Fibroblast of lung (primary cell): ENCODE measurements around the gene COX7A2L. TPM values are rescaled to one million over a fixed set of nuclear protein-coding genes. Genes with fewer than 3 reads are reported as not detected.
A peak's percentile ranks its signal among the peaks of the same experiment; 100 is the strongest.

Experiments
- DNase-seq, 2 donors: peaks; one replicate each; pipeline versions ENCODE4 v3.0.0 to v3.0.0-alpha.2; 2010; ENCODE audit warnings: low read depth in 2 of 2
- H2AFZ ChIP-seq: 2 replicates; pipeline ENCODE4 v1.5.1; 2012; ENCODE audit warnings: low read length, control low read depth, inconsistent platforms
- H3K27ac ChIP-seq: 2 replicates; pipeline ENCODE4 v1.5.1; 2011; ENCODE audit warnings: low read length, control low read depth; ENCODE audit not compliant: insufficient read depth
- H3K27me3 ChIP-seq: 2 replicates; pipeline ENCODE4 v1.5.1; 2011; ENCODE audit warnings: mild to moderate bottlenecking, low read length; ENCODE audit not compliant: control insufficient read depth, insufficient read depth
- H3K36me3 ChIP-seq: 2 replicates; pipeline ENCODE4 v1.5.1; 2011; ENCODE audit warnings: low read length; ENCODE audit not compliant: control insufficient read depth, insufficient read depth
- H3K4me1 ChIP-seq: 2 replicates; pipeline ENCODE4 v1.5.1; 2011; ENCODE audit warnings: low read length; ENCODE audit not compliant: control insufficient read depth, insufficient read depth; ENCODE audit errors: extremely low read depth
- H3K4me2 ChIP-seq: 2 replicates; pipeline ENCODE4 v1.5.1; 2011; ENCODE audit warnings: low read length, control low read depth; ENCODE audit not compliant: insufficient read depth; ENCODE audit errors: extremely low read depth
- H3K4me3 ChIP-seq, 4 experiments: fragments of 200-600 bp in 1 of 4; sonication (generic) in 1 of 4; replicated peaks in 1 of 4; 2 replicates each; pipeline ENCODE4 v1.5.1; 2011 to 2016; ENCODE audit warnings: low read length in 4 of 4, low read depth in 3 of 4, mild to moderate bottlenecking in 3 of 4, control low read depth in 2 of 4, inconsistent platforms in 1 of 4, mixed read lengths in 1 of 4; ENCODE audit not compliant: insufficient read depth in 1 of 4; ENCODE audit errors: control extremely low read depth in 1 of 4
- H3K79me2 ChIP-seq: 2 replicates; pipeline ENCODE4 v1.5.1; 2012; ENCODE audit warnings: mild to moderate bottlenecking, low read length, inconsistent platforms; ENCODE audit not compliant: control insufficient read depth, insufficient read depth
- H3K9ac ChIP-seq: 2 replicates; pipeline ENCODE4 v1.5.1; 2011; ENCODE audit warnings: mild to moderate bottlenecking, low read length, control low read depth; ENCODE audit not compliant: insufficient read depth
- H3K9me3 ChIP-seq: 2 replicates; pipeline ENCODE4 v1.5.1; 2012; ENCODE audit warnings: low read depth, low read length; ENCODE audit not compliant: control insufficient read depth, insufficient read depth
- H4K20me1 ChIP-seq: 2 replicates; pipeline ENCODE4 v1.5.1; 2011; ENCODE audit warnings: low read length; ENCODE audit not compliant: control insufficient read depth, insufficient read depth; ENCODE audit errors: extremely low read depth
- CTCF ChIP-seq, 2 donors: IDR thresholded peaks in 1 of 2; conservative IDR thresholded peaks in 1 of 2; 1 replicate in 1 of 2; 2 replicates in 1 of 2; pipeline ENCODE4 v1.5.1; 2011 to 2012; ENCODE audit warnings: low read length in 2 of 2, control low read depth in 1 of 2, inconsistent platforms in 1 of 2, low read depth in 1 of 2, mild to moderate bottlenecking in 1 of 2
- EZH2 ChIP-seq: IDR thresholded peaks from 2 replicates; pipeline ENCODE4 v1.5.1; 2012; ENCODE audit warnings: low read length, control low read depth, mild to moderate bottlenecking; ENCODE audit errors: missing control alignments
- polyA plus RNA-seq, 2 donors: library from polyadenylated mRNA; depleted of rRNA in 1 of 2; stranded (reverse) in 1 of 2; unstranded in 1 of 2; fragments of >200 nt; gene quantifications; 2 replicates each; pipeline ENCODE4 v1.2.1, GENCODE V29; 2011 to 2012; ENCODE audit warnings: missing spikeins in 1 of 2
- total RNA-seq: library from RNA; depleted of rRNA; stranded (reverse); fragments of >200 nt; gene quantifications from 2 replicates; pipeline ENCODE4 v1.2.1, GENCODE V29; 2014

The COX7A2L gene
- total and polyA plus RNA-seq, 2 donors (not counting 1 experiment from before 2014, with no cell fraction given): 180 to 239 TPM

- no peaks in the 10 kb centered on the region for H4K20me1 ChIP-seq
- TF ChIP-seq CTCF (conservative IDR thresholded peaks at IDR 0.05 in 1 of 2, IDR thresholded peaks at IDR 0.05 in 1 of 2; ENCODE audit: low read depth in 1 of 2, low read length in 2 of 2) (no peak), EZH2 (no peak)
- no peak overlapping the region for H3K27ac ChIP-seq
- no peak overlapping the region for H3K9ac ChIP-seq
- H3K9me3 ChIP-seq: no peaks in the 10 kb centered on the region
- H3K4me2 ChIP-seq: no peak overlapping the region
- no peak for DNase-seq
- H3K4me3 ChIP-seq: no peak overlapping the region
- no peaks in the 10 kb centered on the region for H3K36me3 ChIP-seq
- H3K4me1 ChIP-seq: no peaks in the 10 kb centered on the region
- H2AFZ ChIP-seq: no peak overlapping the region
- H3K27me3 ChIP-seq: peaks cover 8% of the 10 kb centered on the region
- H3K79me2 ChIP-seq: no peaks in the 10 kb centered on the region
Observed at GRCh38 chr2:42368817-42369531, 8.0 kb upstream of the COX7A2L start.

DNA sequence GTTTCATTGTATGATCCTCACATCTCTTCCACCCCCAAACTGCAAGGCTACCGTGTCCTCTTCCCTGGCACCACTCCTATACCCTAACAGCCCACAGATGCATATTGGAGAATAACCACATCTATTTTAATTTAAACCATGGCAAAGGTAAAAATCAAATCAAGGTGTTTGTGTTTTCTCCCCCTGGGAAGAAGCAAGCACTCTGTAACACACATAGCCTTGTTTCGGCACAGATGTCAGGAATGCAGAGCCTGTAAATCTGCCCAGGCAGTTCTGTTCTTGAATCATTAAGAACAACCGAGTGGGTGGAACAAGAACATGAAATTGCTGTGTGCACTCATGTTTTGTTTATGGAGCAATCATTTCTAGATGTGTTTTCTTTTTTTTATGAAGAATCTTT lies 6.8 kb upstream of the COX7A2L start:
- H3K4me3 ChIP-seq: no peak overlapping the region
- no peaks in the 10 kb centered on the region for H3K36me3 ChIP-seq
- H3K4me2 ChIP-seq: no peak overlapping the region
- TF ChIP-seq CTCF (conservative IDR thresholded peaks at IDR 0.05 in 1 of 2, IDR thresholded peaks at IDR 0.05 in 1 of 2; ENCODE audit: low read depth in 1 of 2, low read length in 2 of 2) (no peak), EZH2 (no peak)
- no peaks in the 10 kb centered on the region for H3K4me1 ChIP-seq
- no peak overlapping the region for H2AFZ ChIP-seq
- DNase-seq: peak; percentile 13 to 17
- H4K20me1 ChIP-seq: no peaks in the 10 kb centered on the region
- no peaks in the 10 kb centered on the region for H3K9me3 ChIP-seq
- H3K27ac ChIP-seq: no peak overlapping the region
- H3K27me3 ChIP-seq: peaks cover 8% of the 10 kb centered on the region
- no peak overlapping the region for H3K9ac ChIP-seq
- H3K79me2 ChIP-seq: no peaks in the 10 kb centered on the region

DNA sequence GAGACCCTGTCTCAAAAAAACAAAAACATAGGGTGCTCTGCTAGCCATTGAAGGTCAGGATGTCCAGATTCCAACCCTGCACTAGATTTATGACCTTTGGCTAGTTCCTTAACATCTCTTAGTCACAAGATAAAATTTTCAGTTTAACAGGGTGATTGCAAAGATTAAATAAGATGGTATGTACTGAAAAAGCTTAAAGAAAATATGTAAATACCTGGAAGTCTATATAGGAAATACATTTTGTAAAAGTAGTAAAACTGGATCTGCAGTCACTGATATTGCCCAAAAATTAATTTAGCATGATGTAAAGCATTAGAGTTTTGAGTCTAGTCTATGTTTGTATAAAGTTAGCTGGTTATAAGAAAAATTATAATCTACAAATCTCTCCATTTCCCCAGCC lies 5.4 kb upstream of the COX7A2L start:
- H3K27ac ChIP-seq: no peak overlapping the region
- no peaks in the 10 kb centered on the region for H3K9me3 ChIP-seq
- no peaks in the 10 kb centered on the region for H3K79me2 ChIP-seq
- no peaks in the 10 kb centered on the region for H3K36me3 ChIP-seq
- H3K4me1 ChIP-seq: peaks cover 2% of the 10 kb centered on the region
- H4K20me1 ChIP-seq: no peaks in the 10 kb centered on the region
- no peak overlapping the region for H2AFZ ChIP-seq
- peaks cover 8% of the 10 kb centered on the region for H3K27me3 ChIP-seq
- DNase-seq: no peak
- TF ChIP-seq CTCF (conservative IDR thresholded peaks at IDR 0.05 in 1 of 2, IDR thresholded peaks at IDR 0.05 in 1 of 2; ENCODE audit: low read depth in 1 of 2, low read length in 2 of 2): no peak
- TF ChIP-seq EZH2: no peak
- H3K9ac ChIP-seq: no peak overlapping the region
- H3K4me2 ChIP-seq: no peak overlapping the region
- no peak overlapping the region for H3K4me3 ChIP-seq
